Esophagus muscularis mucosa (tissue), 4 donors: ENCODE measurements around the gene MYB. TPM values are rescaled to one million over a fixed set of nuclear protein-coding genes. Genes with fewer than 3 reads are reported as not detected.

Experiments
- DNase-seq: peaks from one replicate; pipeline ENCODE4 v3.0.0-alpha.2; 2017; ENCODE audit errors: extremely low spot score
- H3K27ac ChIP-seq, 4 donors: fragments of 200-600 bp; sonication (generic); replicated peaks in 1 of 4; 1 replicate in 3 of 4; 2 replicates in 1 of 4; pipeline ENCODE4 v1.5.1; 2016 to 2019; ENCODE audit warnings: mild to moderate bottlenecking in 1 of 4
- H3K27me3 ChIP-seq, 4 donors: fragments of 200-600 bp; sonication (generic); one replicate each; pipeline versions ENCODE4 v1.5.1 to v1.6.0; 2016 to 2019
- H3K36me3 ChIP-seq, 4 donors: fragments of 200-600 bp; sonication (generic); one replicate each; pipeline ENCODE4 v1.5.1; 2016 to 2019
- H3K4me1 ChIP-seq, 4 donors: fragments of 200-600 bp; sonication (generic); one replicate each; pipeline ENCODE4 v1.5.1; 2016 to 2019
- H3K4me3 ChIP-seq, 4 donors: fragments of 200-600 bp; sonication (generic); 1 replicate in 2 of 4; 2 replicates in 2 of 4; pipeline ENCODE4 v1.5.1; 2016 to 2019; ENCODE audit warnings: mild to moderate bottlenecking in 4 of 4, moderate library complexity in 1 of 4
- H3K9me3 ChIP-seq, 4 donors: fragments of 200-600 bp; sonication (generic); 1 replicate in 3 of 4; 2 replicates in 1 of 4; pipeline ENCODE4 v1.5.1; 2016 to 2019
- CTCF ChIP-seq, 3 experiments: fragments of 200-600 bp in 2 of 3; fragments of 450-650 bp in 1 of 3; sonication (generic) in 2 of 3; IDR thresholded peaks; one replicate each; pipeline ENCODE4 v1.5.1; 2017 to 2019; ENCODE audit warnings: antibody characterized with exemption in 3 of 3, mild to moderate bottlenecking in 2 of 3, moderate library complexity in 1 of 3
- EP300 ChIP-seq: sonication (generic); formaldehyde crosslinking; IDR thresholded peaks from one replicate; pipeline ENCODE4 v1.6.1; 2017; ENCODE audit warnings: antibody characterized with exemption
- POLR2A ChIP-seq: fragments of 450-650 bp; IDR thresholded peaks from one replicate; pipeline ENCODE4 v1.6.1; 2017; ENCODE audit warnings: antibody characterized with exemption, moderate library complexity, mild to moderate bottlenecking, low read depth
- POLR2AphosphoS5 ChIP-seq, 2 donors: sonication (generic); formaldehyde crosslinking; IDR thresholded peaks; one replicate each; pipeline ENCODE4 v1.6.1; 2017; ENCODE audit warnings: antibody characterized with exemption in 2 of 2
- WGBS: methylation state at CpG from one replicate; pipeline ENCODE4 v1.1.5; 2018; 5-methylcytosine and 5-hydroxymethylcytosine counted together
- intact Hi-C: fragments of 100-400 bp; cut with DNase I; formaldehyde crosslinking; loops from one replicate; pipeline ENCODE4 v1.15.1; 2023
- total RNA-seq, 4 donors: library from RNA; depleted of rRNA; stranded (reverse); fragments of >200 nt; gene quantifications; one replicate each; pipeline versions ENCODE4 v1.1.0 to v1.2.1, GENCODE V29; 2016

The MYB gene
- total RNA-seq, 4 donors from 2014 or later: 0.29 to 0.83 (median 0.50) TPM

GRCh38 chr6:135213616-135214015 lies 32.5 kb downstream of the MYB start:
- Histone ChIP-seq H3K4me1 (peaks cover 0 to 10% (median 9%) of the 10 kb centered on the region in 4 donors), H3K9me3 (peaks cover 0 to 2% (median 0%) of the 10 kb centered on the region in 4 donors), H3K27ac (no peak overlapping the region), H3K4me3 (no peak overlapping the region), H3K36me3 (no peaks in the 10 kb centered on the region), H3K27me3 (no peaks in the 10 kb centered on the region)
- intact Hi-C loops: no loop called here
- WGBS: 87% methylated on average over 4 of the region's 4 CpGs
- peak; percentile 21 for DNase-seq
- TF ChIP-seq EP300 (no peak), CTCF (IDR thresholded peaks at IDR 0.05) (no peak), POLR2AphosphoS5 (IDR thresholded peaks at IDR 0.05) (no peak), POLR2A (no peak)

- TF ChIP-seq POLR2A (no peak), EP300 (no peak), CTCF (IDR thresholded peaks at IDR 0.05) (no peak), POLR2AphosphoS5 (IDR thresholded peaks at IDR 0.05) (no peak)
- H3K27ac ChIP-seq: no peak overlapping the region
- no peak overlapping the region for H3K4me3 ChIP-seq
- H3K36me3 ChIP-seq: no peaks in the 10 kb centered on the region
- intact Hi-C loops: no loop called here
- WGBS: 92% methylated on average over 3 of the region's 3 CpGs
- peaks cover 0 to 10% (median 9%) of the 10 kb centered on the region in 4 donors for H3K4me1 ChIP-seq
- H3K27me3 ChIP-seq: no peaks in the 10 kb centered on the region
- no peak for DNase-seq
- H3K9me3 ChIP-seq: no peaks in the 10 kb centered on the region
These were observed 34.1 kb downstream of the MYB start for GRCh38 chr6:135215160-135215559.

- DNase-seq: peak; percentile 70
- TF ChIP-seq CTCF (IDR thresholded peaks at IDR 0.05): no peak
- no peak for TF ChIP-seq POLR2A
- TF ChIP-seq EP300: no peak
- TF ChIP-seq POLR2AphosphoS5 (IDR thresholded peaks at IDR 0.05): no peak
- Histone ChIP-seq H3K9me3 (no peaks in the 10 kb centered on the region), H3K27me3 (no peaks in the 10 kb centered on the region), H3K27ac (no peak overlapping the region), H3K4me1 (peaks cover 0 to 10% (median 9%) of the 10 kb centered on the region in 4 donors), H3K4me3 (no peak overlapping the region), H3K36me3 (no peaks in the 10 kb centered on the region)
- intact Hi-C loops: no loop called here
- 80% methylated on average over 6 of the region's 6 CpGs for WGBS
These were observed 34.5 kb downstream of the MYB start for GRCh38 chr6:135215563-135215962.

- Histone ChIP-seq H3K4me3 (no peak overlapping the region), H3K9me3 (no peaks in the 10 kb centered on the region), H3K27me3 (no peaks in the 10 kb centered on the region), H3K4me1 (peaks cover 0 to 4% (median 4%) of the 10 kb centered on the region in 4 donors), H3K36me3 (no peaks in the 10 kb centered on the region), H3K27ac (no peak overlapping the region)
- 96% methylated on average over 6 of the region's 6 CpGs for WGBS
- TF ChIP-seq EP300 (no peak), POLR2A (no peak), POLR2AphosphoS5 (IDR thresholded peaks at IDR 0.05) (no peak), CTCF (IDR thresholded peaks at IDR 0.05) (no peak)
- peak; percentile 68 for DNase-seq
- intact Hi-C loops: no loop called here
These were observed 36.6 kb downstream of the MYB start for GRCh38 chr6:135217663-135218062.

GRCh38 chr6:135219346-135219745 lies 38.2 kb downstream of the MYB start:
- H3K27ac ChIP-seq: no peak overlapping the region
- H3K36me3 ChIP-seq: no peaks in the 10 kb centered on the region
- H3K4me1 ChIP-seq: no peaks in the 10 kb centered on the region
- H3K4me3 ChIP-seq: no peak overlapping the region
- no peaks in the 10 kb centered on the region for H3K9me3 ChIP-seq
- intact Hi-C loops: no loop called here
- H3K27me3 ChIP-seq: no peaks in the 10 kb centered on the region
- TF ChIP-seq CTCF (IDR thresholded peaks at IDR 0.05) (no peak), EP300 (no peak), POLR2AphosphoS5 (IDR thresholded peaks at IDR 0.05) (no peak), POLR2A (no peak)
- WGBS: 90% methylated on average over 6 of the region's 6 CpGs
- DNase-seq: peak; percentile 62
